Hepatocyte (in vitro differentiated cells): Measurements from ENCODE around the gene PTCD1. TPM values are rescaled to one million over a fixed set of nuclear protein-coding genes. Genes with fewer than 3 reads are reported as not detected.
"Not testable (repeated sequence)": the region's sequence is repeated elsewhere in the genome, so short reads cannot be mapped to it uniquely, and the experiment has no call there.

Experiments
- DNase-seq: peaks from one replicate; pipeline ENCODE4 v3.0.0-alpha.2; 2016; ENCODE audit warnings: low spot score
- H2AFZ ChIP-seq: fragments of 200-600 bp; sonication (generic); 2 replicates; pipeline ENCODE4 v1.6.0; 2016; ENCODE audit warnings: antibody characterized with exemption, mild to moderate bottlenecking
- H3K27ac ChIP-seq: fragments of 200-600 bp; sonication (generic); 2 replicates; pipeline ENCODE4 v1.5.1; 2016; ENCODE audit warnings: mild to moderate bottlenecking
- H3K27me3 ChIP-seq: fragments of 200-600 bp; sonication (generic); 2 replicates; pipeline ENCODE4 v1.6.1; 2016
- H3K36me3 ChIP-seq: fragments of 200-600 bp; sonication (generic); replicated peaks from 2 replicates; pipeline ENCODE4 v1.5.1; 2016; ENCODE audit warnings: low read depth; ENCODE audit not compliant: insufficient read depth
- H3K4me1 ChIP-seq: fragments of 200-600 bp; sonication (generic); 2 replicates; pipeline ENCODE4 v1.5.1; 2016; ENCODE audit warnings: mild to moderate bottlenecking, moderate library complexity; ENCODE audit not compliant: insufficient read depth
- H3K4me2 ChIP-seq: fragments of 200-600 bp; sonication (generic); 2 replicates; pipeline ENCODE4 v1.6.0; 2016
- H3K4me3 ChIP-seq: fragments of 200-600 bp; sonication (generic); 2 replicates; pipeline ENCODE4 v1.5.1; 2016; ENCODE audit warnings: mild to moderate bottlenecking
- H3K79me2 ChIP-seq: fragments of 200-600 bp; sonication (generic); 2 replicates; pipeline ENCODE4 v1.6.0; 2017; ENCODE audit warnings: mild to moderate bottlenecking
- H3K9me2 ChIP-seq: fragments of 200-600 bp; sonication (generic); replicated peaks from 2 replicates; pipeline ENCODE4 v1.6.0; 2017; ENCODE audit warnings: mild to moderate bottlenecking; ENCODE audit not compliant: insufficient read depth
- H3K9me3 ChIP-seq: fragments of 200-600 bp; sonication (generic); 2 replicates; pipeline ENCODE4 v1.5.1; 2016; ENCODE audit warnings: low read depth, mild to moderate bottlenecking
- H4K20me1 ChIP-seq: fragments of 200-600 bp; sonication (generic); 2 replicates; pipeline ENCODE4 v1.6.0; 2016; ENCODE audit warnings: mild to moderate bottlenecking; ENCODE audit not compliant: insufficient read depth, poor library complexity, severe bottlenecking
- CTCF ChIP-seq: fragments of 200-600 bp; sonication (generic); IDR thresholded peaks from 2 replicates; pipeline ENCODE4 v1.5.1; 2016; ENCODE audit warnings: antibody characterized with exemption, mild to moderate bottlenecking; ENCODE audit not compliant: poor library complexity
- EZH2 ChIP-seq: fragments of 200-600 bp; sonication (generic); IDR thresholded peaks from 2 replicates; pipeline ENCODE4 v1.6.1; 2016; ENCODE audit warnings: antibody characterized with exemption, mild to moderate bottlenecking, borderline replicate concordance
- EZH2phosphoT487 ChIP-seq: fragments of 200-600 bp; sonication (generic); IDR thresholded peaks from one replicate; pipeline ENCODE4 v1.6.1; 2018; ENCODE audit warnings: antibody characterized with exemption, mild to moderate bottlenecking, low read depth, moderate library complexity; ENCODE audit not compliant: unreplicated experiment, severe bottlenecking
- WGBS: methylation state at CpG from one replicate; pipeline ENCODE4 v1.1.6; 2016; ENCODE audit warnings: low lambda C conversion rate; ENCODE audit errors: missing lambda C conversion rate; 5-methylcytosine and 5-hydroxymethylcytosine counted together
- polyA plus RNA-seq: library from polyadenylated mRNA; unstranded; fragments of >200 nt; fragmentation: Nextera tagmentation; extraction: Ambion mirVana; gene quantifications from 2 replicates; pipeline ENCODE4 v1.2.1, GENCODE V29; 2016
- total RNA-seq: library from RNA; depleted of rRNA; stranded (reverse); fragments of >200 nt; gene quantifications from 2 replicates; pipeline ENCODE4 v1.2.3, GENCODE V29; 2014

The PTCD1 gene
- total and polyA plus RNA-seq, 2 experiments from 2014 or later = 10.8 to 11.3 TPM

GRCh38 chr7:99433158-99433557 is 5.4 kb downstream of the PTCD1 start:
- Histone ChIP-seq H3K4me1 (peaks cover 23% of the 10 kb centered on the region), H2AFZ (no peak overlapping the region), H3K9me2 (no peaks in the 10 kb centered on the region), H3K79me2 (peaks cover 45% of the 10 kb centered on the region), H3K4me2 (no peak overlapping the region), H3K36me3 (no peaks in the 10 kb centered on the region), H3K4me3 (no peak overlapping the region), H3K27ac (peak overlapping the region; percentile 92), H4K20me1 (no peaks in the 10 kb centered on the region), H3K9me3 (no peaks in the 10 kb centered on the region), H3K27me3 (no peaks in the 10 kb centered on the region)
- no peak for TF ChIP-seq EZH2phosphoT487
- no peak for TF ChIP-seq CTCF
- no peak for TF ChIP-seq EZH2
- no peak for DNase-seq
- WGBS = 96% methylated on average over 9 of the region's 9 CpGs

GRCh38 chr7:99431756-99432540 is 6.7 kb downstream of the PTCD1 start:
- Histone ChIP-seq H3K79me2 (peaks cover 33% of the 10 kb centered on the region), H3K27ac (peak overlapping the region; percentile 92), H3K4me1 (peaks cover 23% of the 10 kb centered on the region), H3K4me2 (peak overlapping the region; percentile 54)
- not testable (repeated sequence) for H2AFZ ChIP-seq, H3K9me3 ChIP-seq, H3K27me3 ChIP-seq, H3K4me3 ChIP-seq, H3K36me3 ChIP-seq, H4K20me1 ChIP-seq, H3K9me2 ChIP-seq
- DNase-seq = peak; percentile 46
- 36% methylated on average over 13 of the region's 13 CpGs for WGBS

GRCh38 chr7:99429756-99430155 is 8.8 kb downstream of the PTCD1 start:
- DNase-seq = no peak
- 98% methylated on average over 8 of the region's 8 CpGs for whole genome bisulfite sequencing

More at GRCh38 chr7:99429756-99430155, 8.8 kb downstream of the PTCD1 start:
- Histone ChIP-seq H3K79me2 (peaks cover 14% of the 10 kb centered on the region), H4K20me1 (no peaks in the 10 kb centered on the region), H3K9me3 (no peaks in the 10 kb centered on the region), H3K4me3 (no peak overlapping the region), H3K27me3 (no peaks in the 10 kb centered on the region), H3K4me2 (no peak overlapping the region), H3K4me1 (peaks cover 23% of the 10 kb centered on the region), H2AFZ (no peak overlapping the region), H3K9me2 (no peaks in the 10 kb centered on the region), H3K36me3 (no peaks in the 10 kb centered on the region), H3K27ac (no peak overlapping the region)
- TF ChIP-seq EZH2 = no peak
- TF ChIP-seq EZH2phosphoT487 = no peak
- no peak for TF ChIP-seq CTCF
